Measurements from ENCODE around the gene NEUROG1. TPM values are rescaled to one million over a fixed set of nuclear protein-coding genes. Genes with fewer than 3 reads are reported as not detected.

The NEUROG1 gene
- total RNA-seq, 4 donors from 2014 or later = not detected

DNA sequence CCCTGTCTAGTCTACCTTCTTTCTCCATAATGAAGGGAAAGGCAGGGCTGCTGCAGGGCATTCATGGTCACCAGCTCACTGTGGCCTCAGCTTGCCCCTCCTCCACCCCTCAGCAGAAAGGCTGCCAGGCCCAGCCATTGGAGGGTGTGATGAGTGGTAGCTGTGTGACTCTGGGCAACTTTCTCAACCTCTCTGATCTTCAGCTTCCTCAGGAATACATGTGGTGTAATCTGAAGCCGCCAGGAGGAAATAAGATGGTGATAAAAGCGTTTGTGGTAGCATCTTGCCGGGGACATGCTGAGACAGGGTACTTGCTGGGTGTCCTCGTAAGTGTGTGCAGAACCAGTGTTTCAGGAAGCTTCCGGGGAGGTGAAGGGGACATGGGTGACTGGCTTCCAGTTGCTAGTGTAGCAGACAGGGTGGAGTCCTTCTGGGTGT is 33.2 kb upstream of the NEUROG1 start:
- TF ChIP-seq, protein P1, sequence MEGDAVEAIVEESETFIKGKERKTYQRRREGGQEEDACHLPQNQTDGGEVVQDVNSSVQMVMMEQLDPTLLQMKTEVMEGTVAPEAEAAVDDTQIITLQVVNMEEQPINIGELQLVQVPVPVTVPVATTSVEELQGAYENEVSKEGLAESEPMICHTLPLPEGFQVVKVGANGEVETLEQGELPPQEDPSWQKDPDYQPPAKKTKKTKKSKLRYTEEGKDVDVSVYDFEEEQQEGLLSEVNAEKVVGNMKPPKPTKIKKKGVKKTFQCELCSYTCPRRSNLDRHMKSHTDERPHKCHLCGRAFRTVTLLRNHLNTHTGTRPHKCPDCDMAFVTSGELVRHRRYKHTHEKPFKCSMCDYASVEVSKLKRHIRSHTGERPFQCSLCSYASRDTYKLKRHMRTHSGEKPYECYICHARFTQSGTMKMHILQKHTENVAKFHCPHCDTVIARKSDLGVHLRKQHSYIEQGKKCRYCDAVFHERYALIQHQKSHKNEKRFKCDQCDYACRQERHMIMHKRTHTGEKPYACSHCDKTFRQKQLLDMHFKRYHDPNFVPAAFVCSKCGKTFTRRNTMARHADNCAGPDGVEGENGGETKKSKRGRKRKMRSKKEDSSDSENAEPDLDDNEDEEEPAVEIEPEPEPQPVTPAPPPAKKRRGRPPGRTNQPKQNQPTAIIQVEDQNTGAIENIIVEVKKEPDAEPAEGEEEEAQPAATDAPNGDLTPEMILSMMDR (IDR thresholded peaks at IDR 0.05) = no peak
- ATAC-seq (ENCODE audit: low FRiP score) (no peak), DNase-seq (ENCODE audit: low spot score) (no peak)

DNA sequence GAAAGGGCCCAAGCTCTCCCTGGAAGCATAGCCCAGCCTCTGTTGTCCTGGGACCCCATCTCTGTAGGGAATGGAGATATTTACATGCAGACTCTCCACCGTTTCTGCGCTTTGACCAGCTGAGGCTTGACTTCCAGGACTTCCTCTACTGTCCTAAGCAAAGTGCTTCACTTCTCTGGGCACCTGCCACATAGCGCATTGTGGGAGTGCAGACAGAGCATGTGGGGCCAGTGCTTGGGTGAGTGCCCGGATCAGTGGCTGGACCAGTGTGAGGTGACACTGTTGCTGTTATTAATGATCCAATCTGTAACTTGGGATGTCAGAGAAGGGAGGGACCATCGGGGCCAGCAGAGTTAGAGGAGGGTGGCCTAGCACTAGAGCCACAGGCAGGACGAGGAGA is 32.5 kb upstream of the NEUROG1 start:
- ATAC-seq (ENCODE audit: low FRiP score) = no peak
- DNase-seq (ENCODE audit: low spot score) = no peak
- TF ChIP-seq, protein P1 (IDR thresholded peaks at IDR 0.05) = no peak

DNA sequence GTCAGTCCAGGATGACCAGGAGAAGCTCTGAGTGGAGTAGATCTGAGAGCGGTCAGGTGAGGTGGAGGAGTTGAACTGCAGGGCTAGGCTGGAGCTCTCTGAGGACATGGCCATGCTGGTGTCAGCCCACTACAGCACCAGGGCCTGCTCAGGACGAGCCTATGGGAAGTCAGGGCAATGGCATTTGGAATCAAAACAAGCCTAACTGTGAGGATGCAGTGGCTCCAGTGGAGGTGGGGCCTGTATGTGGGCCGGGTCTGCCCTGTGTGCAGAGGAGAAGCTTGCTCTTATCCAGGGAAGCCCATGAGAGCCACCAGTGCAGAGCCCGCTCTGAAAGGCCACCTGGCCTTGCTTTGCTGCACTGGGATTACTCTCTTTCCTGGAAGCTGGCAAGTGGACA is 31.9 kb upstream of the NEUROG1 start:
- no peak for ATAC-seq (ENCODE audit: low FRiP score)
- DNase-seq (ENCODE audit: low spot score) = no peak
- TF ChIP-seq, protein P1 (IDR thresholded peaks at IDR 0.05) = no peak

DNA sequence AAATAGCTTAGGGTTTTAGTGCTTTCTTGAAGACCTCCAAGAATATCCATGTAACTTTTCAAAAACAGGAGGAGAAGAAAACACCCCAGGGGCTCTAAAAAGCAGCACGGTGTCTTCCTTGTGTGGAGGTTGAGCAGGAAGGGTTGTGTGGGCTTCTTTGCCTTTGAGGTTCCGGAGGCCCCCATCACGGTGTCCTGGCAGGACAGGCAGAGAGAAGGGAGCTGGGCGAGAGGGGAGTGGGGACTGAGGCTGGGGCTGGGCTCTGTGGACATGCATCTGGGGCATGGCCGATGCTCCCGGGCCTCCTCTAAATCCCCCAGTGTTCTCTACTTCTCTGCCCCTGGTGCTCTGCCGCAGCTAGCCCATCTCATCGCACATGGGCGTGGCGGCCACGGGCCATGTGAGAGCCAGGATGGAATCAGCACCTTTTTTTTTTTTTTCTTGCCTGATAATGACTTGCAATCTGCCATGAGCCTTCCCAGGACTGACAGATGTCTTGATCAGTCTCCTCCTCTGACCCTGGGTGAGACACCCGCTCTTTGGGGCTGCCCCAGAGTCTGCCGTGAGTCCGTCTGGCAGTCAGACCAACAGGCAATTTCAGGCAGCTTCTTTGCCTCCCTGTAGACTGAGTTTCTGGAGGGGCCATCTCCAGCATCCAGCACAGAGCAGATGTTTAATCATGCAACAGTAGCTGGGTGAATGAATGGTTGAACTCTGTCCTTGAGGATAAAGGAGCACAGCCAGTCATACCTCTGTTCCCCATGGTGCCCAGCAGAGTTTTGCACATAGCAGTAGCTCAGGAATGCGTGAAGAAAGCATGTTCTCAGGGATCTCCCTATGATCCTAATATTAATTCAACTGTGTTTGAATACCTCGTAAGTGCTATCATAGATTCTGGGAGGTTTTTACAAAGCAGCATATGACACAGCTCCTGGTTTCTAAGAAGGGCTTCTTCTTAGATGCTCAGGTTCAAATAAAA is 30.9 kb upstream of the NEUROG1 start:
- TF ChIP-seq, protein P1 (IDR thresholded peaks at IDR 0.05) = no peak
- no peak for ATAC-seq (ENCODE audit: low FRiP score)
- DNase-seq (ENCODE audit: low spot score) = no peak

DNA sequence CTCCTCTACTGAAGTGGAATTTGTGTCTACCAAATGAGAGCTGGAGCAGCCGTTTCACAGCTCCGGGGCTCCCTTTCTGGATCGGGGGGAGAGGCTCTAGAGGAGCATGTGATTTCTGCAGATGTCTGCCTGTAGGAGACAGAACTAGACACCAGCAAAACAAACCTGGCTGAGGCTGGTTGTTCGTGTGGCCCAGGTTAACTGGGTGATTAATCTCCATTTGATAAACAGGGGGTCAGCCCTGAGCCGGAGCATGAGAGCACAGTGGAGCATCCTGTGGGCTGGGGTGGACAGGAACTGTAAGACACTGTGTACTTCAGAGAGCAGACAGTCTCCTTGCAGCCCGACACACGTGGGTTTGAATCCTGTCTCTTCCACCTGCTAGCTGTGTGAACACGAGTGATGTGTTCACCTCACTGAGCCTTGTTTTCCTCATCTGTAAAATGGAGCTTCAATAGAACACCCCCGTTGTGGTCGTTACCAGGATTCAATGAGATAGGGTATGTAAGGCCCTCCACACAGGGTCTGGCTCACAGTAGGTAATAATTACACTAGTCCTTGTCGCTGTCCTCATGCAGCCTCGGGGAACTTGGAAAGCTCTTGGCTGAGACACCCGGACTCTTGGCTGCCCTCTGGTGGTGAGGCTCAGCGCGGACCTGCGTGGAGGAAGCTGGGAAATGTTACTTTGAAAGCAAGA is 30.1 kb upstream of the NEUROG1 start:
- peak; percentile 56 for ATAC-seq (ENCODE audit: low FRiP score)
- DNase-seq (ENCODE audit: low spot score) = peak; percentile 72
- TF ChIP-seq, protein P1 (IDR thresholded peaks at IDR 0.05) = no peak

DNA sequence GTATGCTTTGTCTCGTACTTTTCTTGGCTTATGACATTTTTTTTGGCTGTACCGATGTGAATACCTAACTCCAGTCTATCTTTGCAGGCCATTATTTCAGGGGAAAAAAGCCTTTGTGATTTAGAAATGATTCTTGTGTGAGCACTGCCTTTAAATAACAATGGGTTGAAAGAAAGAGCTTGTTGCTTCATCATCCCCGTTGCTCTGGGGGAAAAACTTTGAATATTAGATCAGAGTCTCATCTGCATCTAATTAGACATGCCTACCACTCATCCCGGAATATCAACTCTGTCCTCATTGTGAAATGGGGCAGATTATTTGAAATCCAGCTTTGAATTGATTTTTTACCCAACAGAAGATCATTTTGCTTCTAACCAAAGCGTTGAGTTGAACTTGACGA is 29.5 kb upstream of the NEUROG1 start:
- ATAC-seq (ENCODE audit: low FRiP score) (no peak), DNase-seq (ENCODE audit: low spot score) (no peak)
- TF ChIP-seq, protein P1 (IDR thresholded peaks at IDR 0.05) = no peak

Measured in omental fat pad (tissue), 4 donors.